Epithelial cell of prostate (primary cell): ENCODE results near the gene PTX4.
"Not testable (repeated sequence)": the region's sequence is repeated elsewhere in the genome, so short reads cannot be mapped to it uniquely, and the experiment has no call there.

Experiments used
- DNase-seq: peaks from one replicate; pipeline ENCODE4 v3.0.0-alpha.2; 2011; ENCODE audit warnings: low read depth, low spot score
- H3K27ac ChIP-seq: fragments of 450-650 bp; 2 replicates; pipeline ENCODE4 v1.5.1; 2017; ENCODE audit warnings: mild to moderate bottlenecking

Gene PTX4

GRCh38 chr16:1448536-1449116 is 40.1 kb downstream of the PTX4 start:
- no peak for DNase-seq
- H3K27ac ChIP-seq = no peak overlapping the region

DNA sequence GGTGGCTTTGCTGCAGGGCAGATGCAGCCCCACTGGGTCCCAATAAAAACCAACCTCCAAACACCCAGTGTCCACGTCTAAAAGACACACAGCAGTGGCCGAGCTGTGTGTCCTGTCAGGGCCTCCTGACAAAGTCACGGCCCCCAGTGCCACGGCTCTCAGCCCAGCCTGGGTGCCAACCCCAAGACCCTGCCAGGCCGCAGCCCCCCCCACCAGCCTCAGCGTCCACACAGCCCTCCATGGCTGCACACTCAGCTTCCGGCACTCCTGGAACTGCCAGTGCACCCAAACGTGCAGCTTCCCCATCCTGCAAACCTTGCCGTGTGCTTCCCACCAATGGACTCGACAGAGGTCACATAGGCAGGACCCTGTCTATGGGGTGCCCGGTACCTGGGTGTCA is 40.8 kb downstream of the PTX4 start:
- H3K27ac ChIP-seq = no peak overlapping the region
- no peak for DNase-seq

DNA sequence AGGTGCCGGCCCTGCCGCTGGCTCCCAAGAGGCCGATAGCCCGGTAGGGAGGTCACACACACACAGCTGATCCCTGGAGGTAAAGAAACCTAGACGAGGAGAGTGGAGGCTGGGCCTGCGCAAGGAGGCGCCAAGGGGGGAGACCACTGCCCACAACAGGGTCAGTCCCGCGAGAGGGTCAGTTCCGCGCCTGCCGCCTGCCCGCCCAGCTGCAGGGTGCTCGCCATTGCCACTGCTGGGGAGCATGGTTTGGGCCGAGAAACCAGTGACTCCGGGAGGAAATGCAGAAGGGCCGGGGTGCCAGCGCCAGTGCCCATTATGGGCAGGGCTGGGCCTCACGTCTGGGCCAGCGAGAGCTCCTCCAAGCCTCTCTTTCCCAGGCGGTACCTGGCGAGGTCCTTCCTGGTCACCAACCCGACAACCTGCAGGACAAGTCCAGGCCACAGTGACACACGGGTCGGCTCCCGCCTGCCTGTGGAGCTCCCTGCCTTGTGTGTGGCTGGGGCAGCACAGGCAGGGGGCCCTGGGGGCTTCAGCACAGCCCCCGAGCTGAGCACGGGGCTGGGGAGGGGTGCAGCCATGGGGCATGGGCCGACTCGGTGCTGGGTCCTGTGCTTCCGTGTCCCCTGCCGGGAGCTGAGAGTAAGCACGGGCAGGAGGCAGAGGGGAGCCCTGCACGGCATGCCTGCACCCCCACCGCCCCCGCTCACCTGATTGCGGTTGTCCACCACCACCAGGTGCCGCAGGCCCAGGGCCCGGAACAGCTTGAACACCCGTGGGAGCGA is 42.3 kb downstream of the PTX4 start:
- no peak for DNase-seq
- H3K27ac ChIP-seq = no peak overlapping the region

GRCh38 chr16:1445518-1446203 is 43.1 kb downstream of the PTX4 start:
- no peak for DNase-seq
- no peak overlapping the region for H3K27ac ChIP-seq

DNA sequence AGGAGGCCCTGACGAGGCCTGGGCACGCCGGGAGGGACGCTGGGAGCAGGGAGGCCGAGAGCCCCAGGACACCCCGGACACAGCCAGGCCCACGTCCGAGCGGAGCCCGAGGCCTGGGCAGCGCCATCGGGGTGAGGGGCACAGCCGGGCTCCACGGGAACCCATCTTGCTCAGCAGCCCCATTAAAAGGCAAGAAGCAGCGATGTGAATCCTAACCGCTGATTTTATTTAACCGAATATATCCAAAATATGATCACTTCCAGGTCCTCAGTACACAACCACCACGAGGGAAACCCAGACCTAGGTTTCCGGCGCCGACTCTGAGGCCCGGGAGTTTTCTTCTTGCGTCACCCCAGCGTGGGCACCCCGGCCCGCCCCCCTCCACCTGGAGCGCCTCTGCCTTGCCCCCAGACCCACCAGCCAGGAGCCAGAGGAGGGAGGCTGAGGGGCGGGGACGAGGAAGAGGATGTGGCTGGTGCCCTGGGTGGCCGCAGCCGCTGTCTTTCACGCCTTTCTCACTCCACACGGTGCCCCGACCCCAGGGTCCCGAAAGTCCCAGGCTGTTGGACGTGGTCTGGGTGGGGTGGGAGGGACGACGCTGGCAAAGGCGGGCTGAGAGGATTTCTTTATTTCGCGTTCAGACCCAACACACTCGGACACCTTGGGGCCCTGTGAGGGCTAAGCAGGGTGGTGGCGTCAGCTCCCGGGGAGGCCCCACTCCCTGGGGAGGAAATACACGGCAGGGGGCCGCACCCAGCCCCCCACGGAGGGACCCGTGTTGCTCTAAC is 43.8 kb downstream of the PTX4 start:
- H3K27ac ChIP-seq = no peak overlapping the region
- no peak for DNase-seq

GRCh38 chr16:1443980-1444729 is 44.6 kb downstream of the PTX4 start, which contains the start of gene CCDC154:
Gene CCDC154, minus strand, starts transcription at chr16:1444556. Its CDS starts 234 bp downstream, at chr16:1444322.
- no peak within 1 kb of the TSS for H3K27ac ChIP-seq
- no peak for DNase-seq

DNA sequence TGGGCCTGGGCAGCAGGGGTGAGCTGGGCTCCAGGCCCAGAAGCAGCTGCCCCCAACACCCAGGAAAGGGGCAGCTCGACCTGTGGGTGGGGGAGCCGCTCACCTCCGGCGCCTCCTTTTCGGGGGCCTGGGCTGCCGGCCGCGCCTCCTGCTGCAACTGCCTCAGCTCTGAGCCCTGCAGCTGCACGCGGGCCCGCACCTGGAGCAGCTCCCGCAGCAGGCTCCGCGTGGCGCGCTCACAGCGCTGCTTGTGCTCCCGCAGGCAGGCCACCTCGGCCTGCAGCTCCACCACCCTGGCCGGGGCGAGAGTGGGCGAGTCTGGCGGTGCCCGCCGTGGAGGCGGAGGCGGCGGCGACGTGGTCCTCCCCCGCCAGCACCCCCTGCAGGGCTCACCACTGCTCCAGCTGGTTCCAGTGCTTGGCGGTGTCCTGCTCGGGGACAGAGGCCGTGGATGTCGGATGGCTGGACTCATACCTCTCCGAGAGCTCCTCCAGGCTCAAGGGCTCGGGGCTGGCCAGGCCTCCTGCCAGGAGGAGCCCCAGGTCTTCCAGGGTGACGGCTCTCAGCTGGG is 45.3 kb downstream of the PTX4 start:
- DNase-seq = no peak
- H3K27ac ChIP-seq = no peak overlapping the region

GRCh38 chr16:1442697-1443096 is 46.0 kb downstream of the PTX4 start:
- no peak overlapping the region for H3K27ac ChIP-seq
- no peak for DNase-seq

DNA sequence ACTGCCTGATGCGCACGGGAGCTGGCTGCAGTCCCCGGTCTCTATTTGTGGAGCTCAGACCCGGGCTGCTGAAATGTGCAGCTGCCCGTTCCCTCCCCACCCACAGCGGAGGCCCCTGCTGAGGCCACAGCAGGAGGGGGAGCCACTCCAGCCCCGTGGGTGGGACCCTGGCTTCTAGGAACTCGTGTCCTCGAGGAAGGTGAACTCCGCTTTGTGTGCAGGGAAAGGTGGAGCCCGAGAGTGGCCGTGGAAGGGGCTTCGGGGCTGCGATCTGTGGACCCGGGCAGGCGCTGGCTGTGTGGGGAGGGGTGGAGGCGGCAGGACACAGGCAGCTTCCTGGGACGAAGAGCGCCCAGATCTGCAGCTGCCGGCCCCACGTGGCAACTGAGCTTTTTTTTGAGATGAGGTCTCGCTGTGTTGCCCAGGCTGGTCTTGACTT is 47.3 kb downstream of the PTX4 start:
- H3K27ac ChIP-seq = no peak overlapping the region
- DNase-seq = no peak

DNA sequence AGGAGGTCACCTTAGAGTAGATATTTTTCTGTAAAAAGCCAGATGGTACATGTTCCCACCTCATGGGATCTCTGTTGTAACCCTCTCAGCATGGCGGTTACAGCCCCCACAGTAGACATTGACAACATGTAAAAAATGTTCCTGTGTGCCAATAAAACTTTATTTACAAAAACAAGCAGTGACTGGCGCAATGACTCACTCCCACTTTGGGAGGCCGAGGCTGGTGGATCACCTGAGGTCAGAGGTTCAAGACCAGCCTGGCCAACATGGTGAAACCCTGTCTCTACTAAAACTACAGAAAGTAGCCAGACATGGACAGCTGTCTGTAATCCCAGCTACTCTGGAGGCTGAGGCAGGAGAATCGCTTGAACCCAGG is 49.1 kb downstream of the PTX4 start:
- not testable (repeated sequence) for H3K27ac ChIP-seq, DNase-seq

DNA sequence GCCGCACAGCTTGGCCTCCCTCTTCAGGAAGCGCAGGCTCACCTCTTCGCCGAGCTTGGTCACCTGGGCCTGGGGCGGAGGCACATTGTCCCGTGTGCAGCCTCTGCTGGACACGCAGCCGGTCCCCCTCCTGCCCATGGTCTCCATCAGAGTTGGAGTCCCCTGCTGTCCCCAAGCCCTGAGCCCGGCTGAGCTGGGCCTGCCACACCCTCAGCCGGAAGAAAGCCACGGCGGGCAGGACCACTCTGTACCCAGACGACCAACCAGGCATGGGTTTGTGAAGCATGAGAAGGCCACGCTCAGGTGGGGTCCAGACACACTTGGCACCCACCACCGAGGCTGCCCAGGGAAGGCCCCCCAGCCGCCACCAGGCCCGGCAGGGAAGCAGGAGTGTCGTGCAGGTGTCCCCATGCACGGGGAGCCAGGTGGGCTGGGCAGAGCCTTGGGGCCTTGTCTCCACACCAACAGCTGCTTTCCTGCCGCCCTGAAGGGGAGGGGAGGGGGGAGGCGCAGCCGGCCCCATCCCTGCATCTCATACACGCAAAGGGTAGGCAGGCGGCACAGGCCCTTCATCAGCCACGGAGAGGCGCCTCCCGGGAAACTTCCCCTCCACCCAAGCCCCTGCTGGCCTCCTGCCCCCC is 49.6 kb downstream of the PTX4 start:
- no peak for DNase-seq
- no peak overlapping the region for H3K27ac ChIP-seq

DNA sequence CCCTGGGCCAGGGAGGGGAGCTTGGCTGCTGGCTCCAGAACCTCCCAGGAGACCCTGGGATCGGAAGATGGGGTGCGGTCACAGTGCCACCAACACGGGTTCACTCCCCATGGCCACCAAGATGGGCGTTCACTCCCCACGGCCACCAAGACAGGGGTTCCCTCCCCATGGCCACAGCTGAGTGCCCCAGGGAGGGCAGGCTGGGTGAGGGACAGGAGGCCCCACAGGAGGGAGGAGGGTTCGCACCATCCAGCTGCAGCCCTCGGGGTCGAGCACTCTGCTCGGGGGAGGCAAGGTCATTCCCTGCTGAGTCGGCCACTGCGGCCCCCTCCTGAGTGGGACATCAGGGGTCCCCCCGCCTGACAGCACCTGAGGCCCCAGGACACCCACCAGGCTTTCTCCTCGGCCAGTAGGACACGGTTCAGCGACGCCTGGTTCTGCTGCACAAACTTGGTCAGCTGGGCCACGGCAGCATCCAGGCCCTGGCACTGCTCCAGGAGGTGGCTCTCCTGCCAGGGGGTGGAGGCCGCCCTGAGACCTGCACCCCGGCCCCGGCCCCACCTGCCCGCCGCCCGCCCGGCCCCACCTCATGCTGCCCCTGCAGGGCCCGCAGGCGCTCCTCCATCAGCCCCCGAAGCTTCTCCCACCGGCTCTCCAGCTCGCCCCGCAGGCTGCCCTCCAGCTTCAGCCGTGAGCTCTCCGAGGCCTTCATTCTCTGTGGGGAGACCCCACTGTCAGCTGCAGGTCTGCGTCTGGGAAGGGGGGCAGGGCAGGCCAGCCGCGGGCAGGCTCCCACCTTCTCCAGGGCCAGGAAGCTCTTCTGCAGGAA is 50.3 kb downstream of the PTX4 start:
- H3K27ac ChIP-seq = no peak overlapping the region
- DNase-seq = no peak

GRCh38 chr16:1437606-1438005 is 51.1 kb downstream of the PTX4 start:
- H3K27ac ChIP-seq = no peak overlapping the region
- no peak for DNase-seq

DNA sequence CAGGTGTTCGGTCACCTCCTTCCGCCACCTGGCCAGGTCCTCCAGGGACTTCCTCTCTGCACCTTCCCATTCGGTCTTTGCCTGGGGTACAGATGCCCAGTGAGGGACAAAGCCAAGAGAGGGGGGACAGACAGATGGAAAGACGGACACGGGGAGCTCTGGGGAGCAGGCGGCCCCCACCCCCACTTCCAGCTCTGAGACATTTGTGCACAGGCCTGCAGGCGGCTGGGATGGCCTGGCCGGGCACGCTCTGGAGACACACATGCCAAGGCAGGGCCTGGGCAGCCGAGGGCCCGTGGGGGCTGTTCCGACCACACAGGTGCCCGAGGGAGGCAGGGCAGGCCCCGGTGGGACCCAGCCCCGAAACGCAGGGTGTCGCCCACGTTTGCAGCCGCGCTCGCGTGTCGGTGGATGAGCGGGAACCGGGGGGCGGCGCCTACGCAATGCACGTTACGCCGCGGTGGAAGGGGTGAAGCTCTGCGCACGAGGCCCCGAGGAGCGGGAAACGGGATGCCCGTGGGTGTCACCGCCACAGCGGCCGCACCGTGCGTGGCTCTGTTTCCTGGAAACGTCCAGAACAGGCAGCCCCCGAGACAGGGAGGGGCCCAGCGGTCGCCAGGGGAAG is 51.9 kb downstream of the PTX4 start:
- no peak overlapping the region for H3K27ac ChIP-seq
- no peak for DNase-seq

DNA sequence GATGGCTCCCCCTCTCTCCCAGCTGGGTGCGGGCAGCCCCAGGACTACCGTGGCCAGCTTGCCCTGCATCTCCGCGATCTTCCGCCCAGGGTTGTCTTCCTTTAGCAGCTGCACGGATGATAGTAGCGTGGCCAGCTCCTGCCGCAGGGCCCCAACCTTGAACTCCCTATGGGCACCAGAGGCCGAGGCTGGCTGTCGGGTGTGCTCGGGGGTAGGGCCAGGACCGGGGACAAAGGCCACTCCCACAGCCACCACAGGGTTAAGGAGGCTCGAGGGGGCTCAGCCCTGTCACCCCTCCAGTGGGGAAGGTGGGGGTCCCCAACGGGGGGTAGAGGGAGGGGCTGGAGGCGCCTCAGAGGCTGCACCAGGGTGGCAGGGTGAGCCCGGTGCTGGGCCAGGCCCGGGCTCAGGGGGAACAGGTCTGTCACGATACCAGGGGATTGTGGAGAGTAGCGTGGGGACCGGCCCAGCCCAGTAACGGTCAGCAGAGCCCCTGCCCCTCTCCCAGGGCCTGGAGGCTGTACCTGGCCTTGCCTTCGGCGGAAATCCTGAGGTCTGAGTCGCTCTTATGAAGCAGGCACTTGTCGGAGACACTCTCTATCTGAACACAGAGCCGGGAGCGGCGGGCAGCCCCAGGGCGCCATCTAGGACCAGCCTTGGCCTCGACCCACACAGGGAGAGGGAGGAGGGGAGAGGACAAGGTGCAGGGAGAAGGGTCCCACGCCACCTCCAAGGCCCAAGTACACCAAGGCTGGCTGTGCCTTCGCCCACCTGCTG is 52.6 kb downstream of the PTX4 start:
- no peak overlapping the region for H3K27ac ChIP-seq
- DNase-seq = no peak
